Endothelial cell (in vitro differentiated cells): ENCODE data around the gene CFAP97D1. TPM values are rescaled to one million over a fixed set of nuclear protein-coding genes. Genes with fewer than 3 reads are reported as not detected.

ENCODE experiments used
- DNase-seq: peaks from one replicate; pipeline ENCODE4 v3.0.0; 2021; ENCODE audit warnings: low spot score
- H3K27ac Mint-ChIP-seq: one replicate; pipeline ENCODE4 v1.8.0; 2021; ENCODE audit warnings: mixed read lengths, inconsistent platforms; ENCODE audit not compliant: unreplicated experiment
- H3K27me3 Mint-ChIP-seq: one replicate; pipeline ENCODE4 v1.8.0; 2021; ENCODE audit warnings: mild to moderate bottlenecking, moderate library complexity, mixed read lengths, inconsistent platforms; ENCODE audit not compliant: unreplicated experiment
- H3K36me3 Mint-ChIP-seq: one replicate; pipeline ENCODE4 v1.8.0; 2021; ENCODE audit warnings: mild to moderate bottlenecking, low read depth, mixed read lengths, inconsistent platforms; ENCODE audit not compliant: unreplicated experiment
- H3K4me1 Mint-ChIP-seq: one replicate; pipeline ENCODE4 v1.8.0; 2021; ENCODE audit warnings: mild to moderate bottlenecking, mixed read lengths, inconsistent platforms; ENCODE audit not compliant: unreplicated experiment
- H3K4me3 Mint-ChIP-seq: one replicate; pipeline ENCODE4 v1.8.0; 2021; ENCODE audit warnings: mild to moderate bottlenecking, mixed read lengths, inconsistent platforms; ENCODE audit not compliant: unreplicated experiment
- H3K9me3 Mint-ChIP-seq: one replicate; pipeline ENCODE4 v1.8.0; 2021; ENCODE audit warnings: mixed read lengths, inconsistent platforms; ENCODE audit not compliant: unreplicated experiment
- CTCF ChIP-seq: fragments of 200-600 bp; sonication (generic); IDR thresholded peaks from one replicate; pipeline ENCODE4 v1.5.0; 2021; ENCODE audit warnings: antibody characterized with exemption; ENCODE audit not compliant: unreplicated experiment
- total RNA-seq: library from RNA; stranded (reverse); fragmentation: NEBNext Ultra II Directional; extraction: Animal tissue kit (Norgen Biotek cat#: 25700); gene quantifications from one replicate; pipeline ENCODE4 v1.2.1, GENCODE V29; 2021; ENCODE audit not compliant: unreplicated experiment

Gene CFAP97D1
- total RNA-seq, 1 donor from 2014 or later = 0.10 TPM

GRCh38 chr17:43784068-43784467, 3.8 kb downstream of the CFAP97D1 start:
- H3K9me3 Mint-ChIP-seq = no peaks in the 10 kb centered on the region
- H3K4me1 Mint-ChIP-seq = peaks cover 21% of the 10 kb centered on the region
- H3K27ac Mint-ChIP-seq = no peak overlapping the region
- H3K4me3 Mint-ChIP-seq = no peak overlapping the region
- H3K27me3 Mint-ChIP-seq = peaks cover 3% of the 10 kb centered on the region
- no peaks in the 10 kb centered on the region for H3K36me3 Mint-ChIP-seq
- no peak for DNase-seq
- no peak for TF ChIP-seq CTCF

GRCh38 chr17:43784628-43785101, 4.4 kb downstream of the CFAP97D1 start:
- H3K4me3 Mint-ChIP-seq = no peak overlapping the region
- H3K4me1 Mint-ChIP-seq = peaks cover 16% of the 10 kb centered on the region
- H3K9me3 Mint-ChIP-seq = no peaks in the 10 kb centered on the region
- no peak for TF ChIP-seq CTCF
- H3K36me3 Mint-ChIP-seq = no peaks in the 10 kb centered on the region
- no peak for DNase-seq
- no peak overlapping the region for H3K27ac Mint-ChIP-seq
- peaks cover 2% of the 10 kb centered on the region for H3K27me3 Mint-ChIP-seq

GRCh38 chr17:43787728-43788127, 7.5 kb downstream of the CFAP97D1 start:
- TF ChIP-seq CTCF = no peak
- Mint-ChIP-seq H3K4me3 (no peak overlapping the region), H3K4me1 (no peaks in the 10 kb centered on the region), H3K36me3 (no peaks in the 10 kb centered on the region), H3K27me3 (peaks cover 2% of the 10 kb centered on the region), H3K27ac (no peak overlapping the region), H3K9me3 (no peaks in the 10 kb centered on the region)
- DNase-seq = no peak

GRCh38 chr17:43788540-43788939, 8.3 kb downstream of the CFAP97D1 start:
- H3K27me3 Mint-ChIP-seq = peaks cover 2% of the 10 kb centered on the region
- H3K36me3 Mint-ChIP-seq = no peaks in the 10 kb centered on the region
- no peak overlapping the region for H3K27ac Mint-ChIP-seq

GRCh38 chr17:43789482-43789881, 9.2 kb downstream of the CFAP97D1 start:
- H3K36me3 Mint-ChIP-seq = no peaks in the 10 kb centered on the region
- peaks cover 2% of the 10 kb centered on the region for H3K27me3 Mint-ChIP-seq
- no peak overlapping the region for H3K27ac Mint-ChIP-seq
- no peaks in the 10 kb centered on the region for H3K4me1 Mint-ChIP-seq
- no peak overlapping the region for H3K4me3 Mint-ChIP-seq
- TF ChIP-seq CTCF = no peak
- DNase-seq = no peak
- H3K9me3 Mint-ChIP-seq = no peaks in the 10 kb centered on the region

More at GRCh38 chr17:43788540-43788939, 8.3 kb downstream of the CFAP97D1 start:
- Mint-ChIP-seq H3K9me3 (no peaks in the 10 kb centered on the region), H3K4me1 (no peaks in the 10 kb centered on the region), H3K4me3 (no peak overlapping the region)
- no peak for TF ChIP-seq CTCF
- DNase-seq = no peak
